ENCODE results near the gene BCO2.

BCO2 gene

GRCh38 chr11:112229159-112229558 lies 53.8 kb downstream of the BCO2 start:
- Histone ChIP-seq H3K4me3 (ENCODE audit: low read depth, low read length) (no peak overlapping the region), H3K27ac (peak overlapping the region; percentile 19), H3K27me3 (replicated peaks) (no peaks in the 10 kb centered on the region), H3K36me3 (replicated peaks) (peaks cover 12% of the 10 kb centered on the region)
- DNase-seq: no peak
- TF ChIP-seq CTCF (IDR thresholded peaks at IDR 0.05; ENCODE audit: low read depth, low read length, missing control alignments): no peak
- in situ Hi-C loops (cut with HindIII; ENCODE audit: low pct_ligation_motif_present, low sequenced_read_pairs): no loop called here

- Histone ChIP-seq H3K27ac (peak overlapping the region; percentile 19), H3K27me3 (replicated peaks) (no peaks in the 10 kb centered on the region), H3K4me3 (ENCODE audit: low read depth, low read length) (no peak overlapping the region), H3K36me3 (replicated peaks) (peaks cover 12% of the 10 kb centered on the region)
- in situ Hi-C loops (cut with HindIII; ENCODE audit: low pct_ligation_motif_present, low sequenced_read_pairs): no loop called here
- no peak for TF ChIP-seq CTCF (IDR thresholded peaks at IDR 0.05; ENCODE audit: low read depth, low read length, missing control alignments)
- peak; percentile 86 for DNase-seq
These were observed 54.6 kb downstream of the BCO2 start for GRCh38 chr11:112229746-112230433.

GRCh38 chr11:112231952-112232351 lies 56.6 kb downstream of the BCO2 start:
- Histone ChIP-seq H3K27me3 (replicated peaks) (no peaks in the 10 kb centered on the region), H3K4me3 (ENCODE audit: low read depth, low read length) (no peak overlapping the region), H3K27ac (no peak overlapping the region), H3K36me3 (replicated peaks) (peaks cover 25% of the 10 kb centered on the region)
- DNase-seq: no peak
- no peak for TF ChIP-seq CTCF (IDR thresholded peaks at IDR 0.05; ENCODE audit: low read depth, low read length, missing control alignments)
- in situ Hi-C loops (cut with HindIII; ENCODE audit: low pct_ligation_motif_present, low sequenced_read_pairs): no loop called here

- Histone ChIP-seq H3K4me3 (ENCODE audit: low read depth, low read length) (no peak overlapping the region), H3K36me3 (replicated peaks) (peaks cover 31% of the 10 kb centered on the region), H3K27ac (no peak overlapping the region), H3K27me3 (replicated peaks) (no peaks in the 10 kb centered on the region)
- TF ChIP-seq CTCF (IDR thresholded peaks at IDR 0.05; ENCODE audit: low read depth, low read length, missing control alignments): no peak
- no peak for DNase-seq
- in situ Hi-C loops (cut with HindIII; ENCODE audit: low pct_ligation_motif_present, low sequenced_read_pairs): no loop called here
These were observed 60.6 kb downstream of the BCO2 start for GRCh38 chr11:112235750-112236390.

- Histone ChIP-seq H3K4me3 (ENCODE audit: low read depth, low read length) (no peak overlapping the region), H3K27ac (no peak overlapping the region), H3K36me3 (replicated peaks) (peaks cover 27% of the 10 kb centered on the region), H3K27me3 (replicated peaks) (no peaks in the 10 kb centered on the region)
- TF ChIP-seq CTCF (IDR thresholded peaks at IDR 0.05; ENCODE audit: low read depth, low read length, missing control alignments): no peak
- DNase-seq: no peak
- in situ Hi-C loops (cut with HindIII; ENCODE audit: low pct_ligation_motif_present, low sequenced_read_pairs): no loop called here
These were observed 62.1 kb downstream of the BCO2 start for GRCh38 chr11:112237451-112237850.
